ENCODE data around the gene FAM9B.

The FAM9B gene

DNA sequence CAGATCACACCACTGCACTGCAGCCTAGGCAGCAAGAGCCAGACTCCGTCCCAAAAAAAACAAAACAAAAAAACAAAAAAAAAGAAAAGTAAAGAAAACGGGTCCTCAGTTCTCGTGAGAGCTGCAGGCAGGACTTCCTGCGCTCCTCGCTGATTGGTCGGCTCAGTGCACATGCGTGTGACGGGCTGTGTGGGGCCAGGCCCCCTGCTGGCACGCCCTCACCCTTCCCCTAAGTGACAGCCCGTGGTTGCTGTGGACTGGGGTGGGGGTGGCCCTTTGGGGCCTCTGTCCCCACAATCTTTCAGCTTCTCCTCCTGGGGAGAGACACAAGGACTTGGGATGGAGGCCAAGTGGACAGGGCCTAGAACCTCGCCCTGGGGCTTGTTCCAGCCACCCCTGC, at the start of gene FAM9B:
Gene FAM9B (minus strand): TSS at position 139 of the 400 bp plus-strand sequence. CDS start 1,141 bp downstream, outside the sequence.
- in situ Hi-C loops (cut with HindIII; ENCODE audit: low pct_unique_long_range_greater_than_20kb, low sequenced_read_pairs), result no loop called here
- TF ChIP-seq JUND (IDR thresholded peaks at IDR 0.05; ENCODE audit: low read depth), result no peak
- DNase-seq (ENCODE audit: low read depth in 1 of 2, low spot score in 1 of 2), result no peak

DNA sequence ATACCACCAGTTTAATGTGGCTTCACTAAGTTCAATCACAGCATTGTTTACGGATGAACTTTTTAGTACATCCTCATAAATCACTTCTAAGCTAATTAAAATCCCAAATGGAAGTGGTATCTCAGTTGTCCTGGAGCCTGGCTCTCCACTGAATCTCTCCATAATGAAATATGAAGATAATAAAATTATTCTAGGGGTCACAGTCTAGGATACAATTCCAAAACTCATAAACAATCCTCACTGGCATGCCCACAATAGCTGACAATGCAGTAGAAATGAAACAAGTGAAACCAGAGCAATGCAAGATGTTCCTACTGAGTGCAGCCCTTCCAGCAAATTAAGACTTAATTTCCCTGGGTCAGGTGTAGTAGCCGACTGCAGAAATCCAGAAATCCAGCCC, 47.3 kb upstream of the FAM9B start:
- no peak for DNase-seq (ENCODE audit: low read depth in 1 of 2, low spot score in 1 of 2)

DNA sequence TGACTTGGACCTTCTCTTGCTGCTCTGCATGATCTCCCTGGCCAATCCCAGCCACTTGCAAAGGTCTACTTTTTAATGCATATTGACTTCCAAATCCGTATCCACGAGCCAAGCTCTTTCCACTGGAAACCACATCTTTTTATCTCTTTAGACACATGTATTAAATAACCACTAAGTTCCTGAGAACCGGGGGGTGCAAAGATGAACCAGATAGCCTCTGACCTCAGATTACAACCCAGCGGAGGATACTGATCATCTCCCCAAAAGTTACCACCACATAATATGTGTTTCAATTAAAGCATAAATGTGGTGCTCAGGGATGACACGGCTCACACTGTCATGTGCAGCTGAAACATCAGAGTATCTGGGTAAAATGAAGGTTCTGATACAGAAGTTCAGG, 40.4 kb upstream of the FAM9B start:
- no peak for DNase-seq (ENCODE audit: low read depth in 1 of 2, low spot score in 1 of 2)
- TF ChIP-seq JUND (IDR thresholded peaks at IDR 0.05; ENCODE audit: low read depth), result no peak
- in situ Hi-C loops (cut with HindIII; ENCODE audit: low pct_unique_long_range_greater_than_20kb, low sequenced_read_pairs), result no loop called here

More for the DNA sequence above, 47.3 kb upstream of the FAM9B start:
- TF ChIP-seq JUND (IDR thresholded peaks at IDR 0.05; ENCODE audit: low read depth), result no peak
- in situ Hi-C loops (cut with HindIII; ENCODE audit: low pct_unique_long_range_greater_than_20kb, low sequenced_read_pairs), result no loop called here

DNA sequence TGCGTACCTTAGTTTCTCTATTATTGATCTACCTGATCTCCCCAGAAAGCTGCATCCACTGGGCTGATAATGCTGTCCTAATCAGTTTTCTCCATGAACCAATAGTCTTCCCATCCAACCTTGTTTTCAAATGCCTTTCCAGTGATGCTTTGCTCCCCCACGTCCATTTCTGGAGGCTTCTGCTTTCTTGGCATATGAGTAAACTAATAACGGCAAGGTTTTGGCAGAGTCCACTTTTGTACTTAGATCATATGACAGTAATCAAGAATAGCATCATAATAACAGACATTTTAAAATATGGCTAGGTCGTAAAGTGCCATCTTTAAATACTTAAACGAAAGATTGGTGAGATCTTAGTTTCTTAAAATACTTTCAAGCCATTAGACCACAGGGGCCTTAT, 38.4 kb upstream of the FAM9B start:
- in situ Hi-C loops (cut with HindIII; ENCODE audit: low pct_unique_long_range_greater_than_20kb, low sequenced_read_pairs), result no loop called here
- no peak for DNase-seq (ENCODE audit: low read depth in 1 of 2, low spot score in 1 of 2)
- no peak for TF ChIP-seq JUND (IDR thresholded peaks at IDR 0.05; ENCODE audit: low read depth)

DNA sequence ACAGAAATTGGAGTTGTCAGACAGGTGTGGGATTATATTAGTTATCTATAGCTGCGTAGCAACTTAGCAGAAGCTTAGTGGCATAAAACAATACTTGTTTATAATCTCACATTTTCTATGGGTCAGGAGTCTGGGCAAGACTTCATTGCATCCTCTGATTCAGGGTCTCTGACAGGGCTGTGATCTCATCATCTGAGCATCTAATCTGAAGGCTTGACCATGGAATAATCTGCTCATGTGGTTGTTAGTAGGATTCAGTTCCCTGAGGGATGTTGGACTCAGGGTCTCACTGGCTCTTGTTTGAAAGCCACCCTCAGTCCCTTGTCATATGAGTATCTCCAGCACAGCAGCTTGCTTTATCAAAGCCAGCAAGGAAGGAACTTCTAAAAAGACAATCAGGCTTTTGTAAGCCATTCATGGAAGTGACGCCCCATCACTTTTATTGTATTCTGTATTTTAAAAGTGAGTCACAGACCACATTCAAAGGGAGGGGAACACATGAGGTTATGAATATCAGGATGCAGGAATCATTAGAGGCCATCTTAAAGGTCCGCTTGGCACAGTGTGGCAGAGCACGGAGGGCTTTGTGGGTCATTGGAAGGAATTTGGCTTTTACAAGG, 37.2 kb upstream of the FAM9B start:
- in situ Hi-C loops (cut with HindIII; ENCODE audit: low pct_unique_long_range_greater_than_20kb, low sequenced_read_pairs), result no loop called here
- DNase-seq (ENCODE audit: low read depth in 1 of 2, low spot score in 1 of 2), result no peak
- TF ChIP-seq JUND (IDR thresholded peaks at IDR 0.05; ENCODE audit: low read depth), result no peak

DNA sequence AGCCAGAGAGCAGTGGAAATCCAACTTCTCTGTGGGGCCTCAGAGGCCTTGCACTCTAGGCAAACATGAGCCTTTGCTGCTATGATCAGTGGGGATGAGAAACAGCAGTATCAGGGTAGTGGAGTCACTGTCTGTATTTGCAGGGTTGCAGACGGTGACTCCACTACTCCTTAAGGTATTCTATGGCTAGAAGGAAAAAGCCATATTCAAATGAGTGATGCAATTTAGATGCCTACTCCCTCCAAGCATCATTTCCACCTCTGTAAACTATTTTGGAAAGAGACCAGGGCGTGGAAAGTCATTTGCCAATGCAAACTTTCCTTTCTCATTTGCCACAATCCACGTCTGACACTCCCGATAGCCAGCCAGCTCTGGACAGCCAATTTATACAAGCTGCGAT, 35.6 kb upstream of the FAM9B start:
- no peak for DNase-seq (ENCODE audit: low read depth in 1 of 2, low spot score in 1 of 2)
- in situ Hi-C loops (cut with HindIII; ENCODE audit: low pct_unique_long_range_greater_than_20kb, low sequenced_read_pairs), result no loop called here
- TF ChIP-seq JUND (IDR thresholded peaks at IDR 0.05; ENCODE audit: low read depth), result no peak

DNA sequence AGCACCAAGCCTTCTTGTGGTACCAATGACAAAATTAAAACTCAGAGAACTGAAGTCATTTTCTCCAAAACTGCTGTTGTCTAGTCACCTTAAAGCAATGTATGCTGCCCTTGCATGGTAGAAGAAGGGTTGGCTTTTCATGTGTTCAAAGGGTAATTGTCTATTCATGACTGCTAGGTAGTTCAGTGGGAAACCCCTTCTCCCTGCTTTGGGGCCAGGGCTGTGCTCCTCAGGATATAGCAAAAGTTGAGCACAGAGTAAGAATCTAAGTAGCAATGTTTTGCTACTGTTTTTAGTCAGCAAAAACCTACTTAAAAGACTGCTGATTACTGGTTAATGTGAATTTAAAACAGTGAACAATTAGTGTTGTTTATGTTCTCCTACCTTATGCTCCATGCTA, 30.8 kb upstream of the FAM9B start:
- in situ Hi-C loops (cut with HindIII; ENCODE audit: low pct_unique_long_range_greater_than_20kb, low sequenced_read_pairs), result no loop called here
- DNase-seq (ENCODE audit: low read depth in 1 of 2, low spot score in 1 of 2), result no peak
- no peak for TF ChIP-seq JUND (IDR thresholded peaks at IDR 0.05; ENCODE audit: low read depth)

DNA sequence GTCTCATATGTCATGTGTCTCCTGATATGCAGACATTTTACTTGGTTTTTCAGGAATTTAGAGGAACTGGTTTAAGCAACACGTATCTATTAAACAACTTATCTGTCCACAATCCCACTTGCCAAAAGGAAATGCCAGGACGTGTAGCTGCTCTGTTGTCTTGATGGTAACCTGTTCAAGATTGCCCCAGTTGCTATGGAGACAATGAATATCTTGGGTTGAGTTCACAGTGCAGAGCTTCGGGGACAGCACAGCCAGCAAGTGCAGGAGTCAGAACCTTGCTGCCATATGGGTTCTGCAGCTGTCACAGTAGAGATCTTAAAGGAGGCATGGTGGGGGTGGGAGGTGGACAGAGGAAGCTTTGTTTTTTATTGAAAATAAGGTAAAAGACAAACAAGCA, 28.7 kb upstream of the FAM9B start:
- no peak for TF ChIP-seq JUND (IDR thresholded peaks at IDR 0.05; ENCODE audit: low read depth)
- DNase-seq (ENCODE audit: low read depth in 1 of 2, low spot score in 1 of 2), result no peak
- in situ Hi-C loops (cut with HindIII; ENCODE audit: low pct_unique_long_range_greater_than_20kb, low sequenced_read_pairs), result no loop called here

DNA sequence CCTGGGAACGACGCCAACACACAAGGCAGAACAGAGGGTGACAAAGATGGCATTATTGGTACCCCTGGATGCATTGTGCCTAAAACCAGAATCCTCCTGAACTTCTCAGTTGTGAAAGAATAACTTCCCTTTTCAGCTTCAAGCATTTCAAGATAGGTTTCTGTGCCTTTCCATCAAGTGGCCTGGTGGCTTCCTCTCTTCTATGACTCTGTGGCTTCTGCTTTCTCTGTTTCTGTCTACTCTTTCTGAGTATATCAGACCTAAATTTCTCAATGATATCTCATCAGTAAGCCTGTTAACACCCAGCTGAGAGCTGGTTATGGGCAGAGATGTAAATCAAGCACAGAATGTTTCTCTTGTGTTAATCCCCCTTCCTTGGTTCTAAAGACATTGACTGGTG, 21.4 kb upstream of the FAM9B start:
- in situ Hi-C loops (cut with HindIII; ENCODE audit: low pct_unique_long_range_greater_than_20kb, low sequenced_read_pairs), result no loop called here
- no peak for DNase-seq (ENCODE audit: low read depth in 1 of 2, low spot score in 1 of 2)
- no peak for TF ChIP-seq JUND (IDR thresholded peaks at IDR 0.05; ENCODE audit: low read depth)

DNA sequence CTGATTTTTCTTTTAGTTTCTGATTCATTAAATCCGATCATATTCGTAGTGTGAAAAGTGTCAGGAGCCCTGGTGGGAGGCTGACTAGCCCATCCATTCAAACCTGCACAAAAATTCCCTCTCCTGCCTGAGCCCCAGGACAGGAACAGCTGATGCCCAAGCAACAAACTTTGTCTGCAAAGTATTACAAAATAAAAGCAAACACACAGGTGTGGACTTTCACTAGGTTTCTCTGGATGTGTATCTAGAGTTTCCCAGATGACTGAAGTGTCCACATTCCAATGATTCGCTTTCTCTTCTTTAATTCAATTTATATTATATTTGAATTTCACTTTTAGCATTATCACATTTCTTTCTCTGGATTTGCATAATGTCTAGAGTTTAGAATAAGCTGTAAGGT, 18.2 kb upstream of the FAM9B start:
- in situ Hi-C loops (cut with HindIII; ENCODE audit: low pct_unique_long_range_greater_than_20kb, low sequenced_read_pairs), result no loop called here
- no peak for TF ChIP-seq JUND (IDR thresholded peaks at IDR 0.05; ENCODE audit: low read depth)
- DNase-seq (ENCODE audit: low read depth in 1 of 2, low spot score in 1 of 2), result no peak

DNA sequence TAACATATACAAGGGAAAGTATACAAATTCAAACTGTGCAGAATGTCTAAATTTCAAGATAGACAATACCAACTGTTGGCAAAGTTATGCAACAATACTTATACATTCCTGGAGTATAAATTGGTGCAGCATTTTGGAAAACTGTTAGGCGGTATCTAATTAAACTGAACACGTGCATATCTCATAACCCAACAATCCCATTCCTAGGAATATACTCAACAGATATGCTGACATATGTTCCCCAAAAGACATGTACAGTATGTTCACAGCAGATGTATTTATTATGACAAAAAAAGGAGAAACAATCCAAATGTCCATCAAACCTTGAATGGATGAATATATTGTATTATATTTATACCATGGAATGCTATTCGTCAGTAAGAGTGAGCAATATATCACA, 16.4 kb upstream of the FAM9B start:
- in situ Hi-C loops (cut with HindIII; ENCODE audit: low pct_unique_long_range_greater_than_20kb, low sequenced_read_pairs), result no loop called here
- no peak for DNase-seq (ENCODE audit: low read depth in 1 of 2, low spot score in 1 of 2)
- TF ChIP-seq JUND (IDR thresholded peaks at IDR 0.05; ENCODE audit: low read depth), result no peak

DNA sequence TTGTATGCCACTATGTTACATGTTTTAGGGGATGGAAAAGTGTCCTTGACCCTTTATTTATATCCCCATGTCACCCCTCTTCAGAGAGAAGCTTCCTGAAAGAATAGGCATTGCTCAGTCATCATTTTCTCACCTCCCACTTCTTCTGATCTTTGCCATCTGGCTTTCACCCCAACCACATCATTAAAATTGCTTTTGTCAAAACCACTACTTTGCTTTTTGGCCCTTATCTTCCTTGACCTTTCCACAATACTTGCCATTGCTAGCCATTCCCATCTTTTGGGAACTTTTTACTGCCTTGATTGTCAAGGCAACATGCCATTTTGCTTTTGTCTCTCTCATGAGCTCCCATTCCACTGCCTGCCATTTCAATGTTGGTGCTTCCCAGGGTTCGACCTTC, 14.9 kb upstream of the FAM9B start:
- no peak for DNase-seq (ENCODE audit: low read depth in 1 of 2, low spot score in 1 of 2)
- in situ Hi-C loops (cut with HindIII; ENCODE audit: low pct_unique_long_range_greater_than_20kb, low sequenced_read_pairs), result no loop called here
- TF ChIP-seq JUND (IDR thresholded peaks at IDR 0.05; ENCODE audit: low read depth), result no peak

DNA sequence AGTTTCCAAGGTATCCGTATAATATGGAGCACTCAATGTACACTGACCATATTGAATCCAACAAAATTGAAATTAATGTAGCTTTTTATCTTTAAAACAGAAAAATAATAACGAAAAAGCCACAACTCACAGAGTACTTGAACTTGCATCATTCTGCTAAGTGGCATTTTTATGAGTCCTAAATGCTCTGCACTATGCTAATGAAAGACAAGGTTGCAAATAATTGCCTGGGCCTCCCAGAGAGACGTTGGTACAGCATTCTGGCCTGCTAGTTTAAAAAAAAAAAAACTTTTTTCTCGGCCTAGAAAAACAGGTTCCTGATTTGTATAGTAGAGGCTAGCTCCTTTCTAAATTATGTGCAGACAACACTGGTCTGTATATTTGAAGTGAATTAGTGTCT, 4.3 kb upstream of the FAM9B start:
- in situ Hi-C loops (cut with HindIII; ENCODE audit: low pct_unique_long_range_greater_than_20kb, low sequenced_read_pairs), result no loop called here
- DNase-seq (ENCODE audit: low read depth in 1 of 2, low spot score in 1 of 2), result no peak
- no peak for TF ChIP-seq JUND (IDR thresholded peaks at IDR 0.05; ENCODE audit: low read depth)

DNA sequence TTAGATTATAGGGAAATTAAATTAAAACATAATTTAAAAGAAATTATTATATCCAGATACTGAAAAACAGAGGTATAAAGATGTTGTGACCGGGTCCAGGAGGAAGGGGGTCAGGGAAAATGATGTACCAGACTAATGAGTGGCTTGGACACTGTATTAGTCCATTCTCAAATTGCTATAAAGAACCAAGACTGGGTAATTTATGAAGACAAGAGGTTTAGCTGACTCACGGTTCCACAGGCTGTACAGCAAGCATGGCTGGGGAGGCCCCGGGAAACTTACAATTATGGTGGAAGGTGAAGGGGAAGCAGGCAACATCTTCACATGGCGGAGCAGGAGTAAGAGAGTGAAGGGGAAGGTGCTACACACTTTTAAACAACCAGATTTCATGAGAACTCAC, 3.4 kb upstream of the FAM9B start:
- in situ Hi-C loops (cut with HindIII; ENCODE audit: low pct_unique_long_range_greater_than_20kb, low sequenced_read_pairs), result no loop called here
- no peak for TF ChIP-seq JUND (IDR thresholded peaks at IDR 0.05; ENCODE audit: low read depth)
- no peak for DNase-seq (ENCODE audit: low read depth in 1 of 2, low spot score in 1 of 2)

Data from T47D (cell line).